Endometrial microvascular endothelial cells (primary cell): ENCODE results near the gene RGL2. TPM values are rescaled to one million over a fixed set of nuclear protein-coding genes. Genes with fewer than 3 reads are reported as not detected.

Source experiments
- in situ Hi-C: cut with HindIII; loops from 2 replicates; pipeline ENCODE4 v1.10.0; 2017; ENCODE audit warnings: low sequenced_read_pairs, low pct_unique_long_range_greater_than_20kb; ENCODE audit errors: inconsistent ontology term
- total RNA-seq: library from RNA; depleted of rRNA; stranded (reverse); fragments of >200 nt; gene quantifications from one replicate; pipeline ENCODE4 v1.2.3, GENCODE V29; 2015; ENCODE audit errors: inconsistent ontology term

The RGL2 gene
- total RNA-seq, 1 donor from 2014 or later: 40.3 TPM

GRCh38 chr6:33318426-33319073, 19.8 kb upstream of the RGL2 start:
- in situ Hi-C loops: no loop called here

GRCh38 chr6:33317669-33318425, 19.1 kb upstream of the RGL2 start, which contains the start of gene ZBTB22:
Gene ZBTB22, minus strand, starts transcription at chr6:33317744. Its CDS starts 828 bp downstream, at chr6:33316916.
- in situ Hi-C loops: no loop called here

GRCh38 chr6:33317419-33317668, 18.6 kb upstream of the RGL2 start:
- in situ Hi-C loops: no loop called here

- in situ Hi-C loops: no loop called here
Observed at GRCh38 chr6:33316603-33317418, 18.1 kb upstream of the RGL2 start.

- in situ Hi-C loops: no loop called here
Observed at GRCh38 chr6:33315793-33316602, 17.3 kb upstream of the RGL2 start.

GRCh38 chr6:33314943-33315792, 16.4 kb upstream of the RGL2 start:
- in situ Hi-C loops: no loop called here

- in situ Hi-C loops: no loop called here
Observed at GRCh38 chr6:33314515-33314942, 15.8 kb upstream of the RGL2 start.

- in situ Hi-C loops: no loop called here
Observed at GRCh38 chr6:33313709-33314514, 15.2 kb upstream of the RGL2 start, which contains the start of gene TAPBP. Gene TAPBP, minus strand, starts transcription at chr6:33314078. Its CDS starts 37 bp downstream, at chr6:33314041.

- in situ Hi-C loops: no loop called here
Observed at GRCh38 chr6:33313105-33313708, 14.5 kb upstream of the RGL2 start.

- in situ Hi-C loops: no loop called here
Observed at GRCh38 chr6:33312361-33313104, 13.8 kb upstream of the RGL2 start.

- in situ Hi-C loops: no loop called here
Observed at GRCh38 chr6:33306356-33306755, 7.6 kb upstream of the RGL2 start.

- in situ Hi-C loops: no loop called here
Observed at GRCh38 chr6:33305052-33305451, 6.3 kb upstream of the RGL2 start.

GRCh38 chr6:33304216-33304615, 5.5 kb upstream of the RGL2 start:
- in situ Hi-C loops: no loop called here

- in situ Hi-C loops: no loop called here
Observed at GRCh38 chr6:33301877-33302276, 3.1 kb upstream of the RGL2 start.

- in situ Hi-C loops: no loop called here
Observed at GRCh38 chr6:33299237-33299944, 649 bp upstream of the RGL2 start.
